ENCODE measurements around the gene ZNF195.

The ZNF195 gene

DNA sequence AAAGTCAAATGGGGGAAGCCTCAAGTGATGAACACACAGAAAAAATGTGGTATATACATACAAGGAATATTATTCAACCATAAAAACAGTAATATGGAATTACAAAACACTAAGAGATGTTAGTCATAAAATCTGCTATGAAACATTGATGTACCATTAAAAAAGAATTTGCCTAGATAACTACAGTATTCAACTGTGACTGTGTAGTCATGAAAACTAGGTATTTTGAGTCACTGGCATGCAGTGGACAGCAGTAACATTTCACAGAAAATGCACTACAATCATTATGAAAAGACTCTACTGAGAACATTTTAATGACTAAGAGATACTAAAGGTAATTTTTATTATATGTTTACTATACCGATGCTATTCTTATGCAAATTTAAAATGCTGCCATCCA lies 11.7 kb downstream of the ZNF195 start:
- Mint-ChIP-seq H3K4me3 (no peak overlapping the region), H3K9me3 (peaks cover 75% of the 10 kb centered on the region), H3K36me3 (ENCODE audit: low read depth) (no peaks in the 10 kb centered on the region), H3K27ac (no peak overlapping the region), H3K27me3 (ENCODE audit: low read depth) (no peaks in the 10 kb centered on the region), H3K4me1 (no peaks in the 10 kb centered on the region)
- TF ChIP-seq, protein P1, sequence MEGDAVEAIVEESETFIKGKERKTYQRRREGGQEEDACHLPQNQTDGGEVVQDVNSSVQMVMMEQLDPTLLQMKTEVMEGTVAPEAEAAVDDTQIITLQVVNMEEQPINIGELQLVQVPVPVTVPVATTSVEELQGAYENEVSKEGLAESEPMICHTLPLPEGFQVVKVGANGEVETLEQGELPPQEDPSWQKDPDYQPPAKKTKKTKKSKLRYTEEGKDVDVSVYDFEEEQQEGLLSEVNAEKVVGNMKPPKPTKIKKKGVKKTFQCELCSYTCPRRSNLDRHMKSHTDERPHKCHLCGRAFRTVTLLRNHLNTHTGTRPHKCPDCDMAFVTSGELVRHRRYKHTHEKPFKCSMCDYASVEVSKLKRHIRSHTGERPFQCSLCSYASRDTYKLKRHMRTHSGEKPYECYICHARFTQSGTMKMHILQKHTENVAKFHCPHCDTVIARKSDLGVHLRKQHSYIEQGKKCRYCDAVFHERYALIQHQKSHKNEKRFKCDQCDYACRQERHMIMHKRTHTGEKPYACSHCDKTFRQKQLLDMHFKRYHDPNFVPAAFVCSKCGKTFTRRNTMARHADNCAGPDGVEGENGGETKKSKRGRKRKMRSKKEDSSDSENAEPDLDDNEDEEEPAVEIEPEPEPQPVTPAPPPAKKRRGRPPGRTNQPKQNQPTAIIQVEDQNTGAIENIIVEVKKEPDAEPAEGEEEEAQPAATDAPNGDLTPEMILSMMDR (IDR thresholded peaks at IDR 0.05; ENCODE audit: unreplicated experiment in 3 of 3) = no peak

DNA sequence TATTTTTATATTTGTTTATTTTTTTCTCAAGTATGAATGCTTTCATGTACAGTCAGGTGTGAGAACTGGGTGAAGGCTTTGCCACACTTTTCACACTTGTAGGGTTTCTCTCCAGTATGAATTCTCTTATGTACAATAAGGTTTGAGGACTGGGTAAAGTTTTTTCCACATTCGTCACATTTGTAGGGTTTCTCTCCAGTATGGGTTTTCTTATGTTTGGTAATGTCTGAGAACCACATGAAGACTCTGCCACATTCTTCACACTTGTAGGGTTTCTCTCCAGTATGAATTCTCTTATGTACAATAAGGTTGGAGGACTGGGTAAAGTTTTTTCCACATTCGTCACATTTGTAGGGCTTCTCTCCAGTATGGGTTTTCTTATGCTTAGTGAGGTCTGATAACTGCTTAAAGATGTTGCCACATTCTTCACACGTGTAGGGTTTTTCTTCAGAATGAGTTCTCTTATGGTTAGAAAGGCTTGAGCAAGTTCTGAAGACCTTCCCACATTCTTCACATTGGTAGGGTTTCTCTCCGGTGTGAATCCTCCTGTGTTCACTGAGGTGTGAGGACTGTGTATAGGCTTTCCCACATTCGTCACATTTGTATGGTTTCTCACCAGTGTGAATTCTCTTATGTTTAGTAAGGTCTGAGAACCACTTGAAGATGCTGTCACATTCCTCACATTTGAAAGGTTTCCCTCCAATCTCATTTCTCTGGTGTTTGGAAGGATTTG lies 19.7 kb downstream of the ZNF195 start:
- no peak overlapping the region for H3K27ac Mint-ChIP-seq
- peaks cover 79% of the 10 kb centered on the region for H3K9me3 Mint-ChIP-seq
- no peak overlapping the region for H3K4me3 Mint-ChIP-seq
- no peaks in the 10 kb centered on the region for H3K4me1 Mint-ChIP-seq
- TF ChIP-seq, protein P1 (IDR thresholded peaks at IDR 0.05; ENCODE audit: unreplicated experiment in 3 of 3) = no peak
- peaks cover 3% of the 10 kb centered on the region for H3K27me3 Mint-ChIP-seq (ENCODE audit: low read depth)
- no peaks in the 10 kb centered on the region for H3K36me3 Mint-ChIP-seq (ENCODE audit: low read depth)

DNA sequence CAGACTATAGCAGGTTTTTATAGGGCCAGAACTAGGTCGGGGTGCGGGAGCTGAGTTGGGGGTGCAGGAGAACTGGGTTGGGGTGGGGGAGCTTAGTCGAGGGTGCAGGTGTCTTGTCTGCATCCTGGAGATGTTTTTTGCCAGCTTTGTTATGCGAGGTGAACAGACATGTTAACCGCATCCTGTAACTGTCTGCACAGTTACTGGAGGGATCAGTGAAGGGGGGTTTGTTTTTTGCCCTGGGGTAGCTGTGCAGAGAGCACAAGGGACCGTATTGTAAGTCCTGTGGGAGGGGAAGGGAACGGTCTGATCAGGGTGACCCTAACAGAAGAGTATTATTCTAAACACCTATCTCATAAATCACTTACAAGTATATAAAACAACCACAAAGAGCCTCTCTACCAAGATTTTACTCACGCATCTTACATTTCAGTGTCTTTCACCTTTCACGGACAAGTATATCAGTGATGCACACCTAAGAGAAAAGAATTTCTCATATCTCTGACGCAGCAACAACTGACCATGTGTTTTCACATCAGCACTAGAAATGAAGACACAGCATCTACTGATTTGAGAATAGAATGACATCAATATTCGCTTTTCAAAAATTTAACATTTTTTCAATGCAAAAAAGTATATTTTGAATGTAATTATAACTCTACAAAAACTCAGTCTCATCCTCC lies 20.8 kb downstream of the ZNF195 start:
- H3K27me3 Mint-ChIP-seq (ENCODE audit: low read depth) = peaks cover 3% of the 10 kb centered on the region
- no peaks in the 10 kb centered on the region for H3K4me1 Mint-ChIP-seq
- peaks cover 68% of the 10 kb centered on the region for H3K9me3 Mint-ChIP-seq

DNA sequence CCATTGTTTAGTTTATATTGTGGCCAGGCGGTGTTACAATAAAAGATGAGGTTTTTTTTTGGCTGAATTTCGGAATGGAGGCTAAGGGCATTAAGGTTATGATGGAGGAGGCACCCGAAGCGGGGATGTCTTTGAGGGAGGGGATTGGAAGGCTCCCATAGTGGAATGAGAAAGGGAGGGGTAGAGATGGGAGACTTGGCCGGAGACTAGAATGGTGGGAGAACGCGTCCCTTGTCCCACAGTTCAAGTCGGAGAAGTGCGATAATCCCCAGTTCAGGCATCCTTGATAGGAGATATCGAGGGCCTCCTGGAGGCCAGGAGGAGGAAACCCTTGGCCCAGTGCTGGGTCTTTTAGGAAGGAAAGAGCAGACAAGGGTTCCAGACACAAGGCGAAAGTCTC lies 21.6 kb downstream of the ZNF195 start:
- Mint-ChIP-seq H3K36me3 (ENCODE audit: low read depth) (no peaks in the 10 kb centered on the region), H3K27me3 (ENCODE audit: low read depth) (peaks cover 3% of the 10 kb centered on the region), H3K4me3 (no peak overlapping the region), H3K9me3 (peaks cover 60% of the 10 kb centered on the region), H3K4me1 (no peaks in the 10 kb centered on the region), H3K27ac (no peak overlapping the region)
- TF ChIP-seq, protein P1 (IDR thresholded peaks at IDR 0.05; ENCODE audit: unreplicated experiment in 3 of 3) = no peak

More for the DNA sequence above, 20.8 kb downstream of the ZNF195 start:
- no peak overlapping the region for H3K4me3 Mint-ChIP-seq
- H3K27ac Mint-ChIP-seq = no peak overlapping the region
- H3K36me3 Mint-ChIP-seq (ENCODE audit: low read depth) = no peaks in the 10 kb centered on the region
- TF ChIP-seq, protein P1 (IDR thresholded peaks at IDR 0.05; ENCODE audit: unreplicated experiment in 3 of 3) = no peak

DNA sequence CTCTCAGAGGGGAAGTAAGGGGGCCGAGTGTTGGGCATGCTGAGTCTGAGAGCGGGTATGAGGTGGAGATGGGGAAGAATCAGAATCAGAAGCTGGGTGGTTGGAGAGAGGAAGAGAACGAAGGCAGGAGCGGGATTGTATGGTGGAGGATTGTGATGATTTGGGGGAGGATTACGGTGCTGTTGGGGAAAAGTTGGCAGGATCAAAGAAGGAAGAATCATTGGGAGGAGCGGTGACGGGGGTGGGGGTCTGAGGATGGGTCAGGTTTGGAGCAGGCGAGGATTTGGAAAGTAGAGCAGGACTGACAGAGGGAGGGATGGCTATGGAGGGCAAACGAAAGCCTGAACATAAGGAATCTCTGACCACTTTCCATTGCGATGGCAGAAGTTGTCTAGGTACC lies 22.1 kb downstream of the ZNF195 start:
- Mint-ChIP-seq H3K27me3 (ENCODE audit: low read depth) (peaks cover 3% of the 10 kb centered on the region), H3K9me3 (peaks cover 58% of the 10 kb centered on the region), H3K4me1 (no peaks in the 10 kb centered on the region), H3K4me3 (no peak overlapping the region), H3K27ac (no peak overlapping the region), H3K36me3 (ENCODE audit: low read depth) (no peaks in the 10 kb centered on the region)
- TF ChIP-seq, protein P1 (IDR thresholded peaks at IDR 0.05; ENCODE audit: unreplicated experiment in 3 of 3) = no peak
